ENCODE measurements around the gene A2M. TPM values are rescaled to one million over a fixed set of nuclear protein-coding genes. Genes with fewer than 3 reads are reported as not detected.

Gene A2M
- total RNA-seq, 1 experiment from 2014 or later, result 1.2 TPM

DNA sequence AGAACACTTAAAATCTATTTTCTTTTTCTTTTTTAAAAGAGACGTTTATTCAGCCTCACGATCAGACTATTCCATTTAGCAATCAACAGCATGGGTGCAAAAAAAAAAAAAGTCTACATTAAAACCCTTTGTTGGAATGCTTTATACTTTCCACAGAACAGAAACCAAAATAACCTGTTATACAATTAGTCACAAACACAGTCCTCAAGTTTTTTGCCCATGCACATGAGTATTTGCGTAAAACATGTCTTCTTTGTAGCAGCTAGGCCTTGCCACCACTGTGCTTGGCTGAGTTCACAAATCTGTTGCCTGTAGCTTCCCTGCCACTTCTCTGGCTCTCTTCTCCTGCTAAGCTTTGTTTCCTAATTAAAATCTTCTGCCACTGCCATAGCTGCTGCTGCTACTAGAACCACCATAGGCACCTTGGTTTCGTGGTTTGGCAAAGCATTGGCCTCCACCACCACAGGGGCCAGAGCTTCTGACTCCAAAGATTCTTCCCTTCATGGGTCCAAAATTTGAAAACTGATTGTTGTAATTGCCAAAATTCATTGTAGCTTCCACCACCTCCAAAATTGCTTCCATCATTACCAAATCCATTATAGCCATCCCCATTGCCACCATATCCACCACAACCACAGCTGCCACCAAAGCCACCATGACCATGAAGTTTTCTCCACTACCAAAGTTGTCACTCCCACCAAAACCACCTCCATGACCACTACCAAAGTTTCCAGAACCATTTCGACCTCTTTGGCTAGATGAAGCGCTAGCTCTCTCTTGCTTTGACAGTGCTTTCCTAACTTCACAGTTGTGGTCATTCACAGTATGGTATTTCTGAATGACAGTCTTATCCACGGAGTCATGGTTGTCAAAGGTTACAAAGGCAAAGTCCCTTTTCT lies 88.3 kb downstream of the A2M start:
- no peaks in the 10 kb centered on the region for H3K27me3 ChIP-seq (ENCODE audit: insufficient read depth, low read length)
- no peak overlapping the region for H3K18ac ChIP-seq (ENCODE audit: insufficient read length, low read depth, low read length)
- no peak overlapping the region for H3K4ac ChIP-seq (ENCODE audit: low read depth, low read length)
- Mint-ChIP-seq H3K27me3 (ENCODE audit: low read depth) (no peaks in the 10 kb centered on the region), H3K27ac (peak overlapping the region in 1 of 3 experiments; percentile 27; a peak in 2 of 7 replicates), H3K4me3 (no peak overlapping the region), H3K9me3 (no peaks in the 10 kb centered on the region; a peak in 1 of 5 replicates), H3K4me1 (peaks cover 5 to 9% of the 10 kb centered on the region in 2 experiments), H3K36me3 (ENCODE audit: insufficient read depth in 1 of 3, low read depth in 3 of 3) (peaks cover 0 to 4% (median 0%) of the 10 kb centered on the region in 3 experiments; a peak in 2 of 7 replicates)
- H3T11ph ChIP-seq (ENCODE audit: low read length), result no peak overlapping the region
- no peak overlapping the region for H3K56ac ChIP-seq (ENCODE audit: insufficient read length, low read depth, low read length)
- H4K8ac ChIP-seq (replicated peaks; ENCODE audit: insufficient read length, low read depth, low read length), result no peak overlapping the region
- H2BK20ac ChIP-seq (ENCODE audit: low read depth, low read length, poor library complexity, severe bottlenecking), result no peak overlapping the region
- no peak overlapping the region for H3K23ac ChIP-seq (ENCODE audit: insufficient read length, low read depth, low read length)
- TF ChIP-seq, protein P1, sequence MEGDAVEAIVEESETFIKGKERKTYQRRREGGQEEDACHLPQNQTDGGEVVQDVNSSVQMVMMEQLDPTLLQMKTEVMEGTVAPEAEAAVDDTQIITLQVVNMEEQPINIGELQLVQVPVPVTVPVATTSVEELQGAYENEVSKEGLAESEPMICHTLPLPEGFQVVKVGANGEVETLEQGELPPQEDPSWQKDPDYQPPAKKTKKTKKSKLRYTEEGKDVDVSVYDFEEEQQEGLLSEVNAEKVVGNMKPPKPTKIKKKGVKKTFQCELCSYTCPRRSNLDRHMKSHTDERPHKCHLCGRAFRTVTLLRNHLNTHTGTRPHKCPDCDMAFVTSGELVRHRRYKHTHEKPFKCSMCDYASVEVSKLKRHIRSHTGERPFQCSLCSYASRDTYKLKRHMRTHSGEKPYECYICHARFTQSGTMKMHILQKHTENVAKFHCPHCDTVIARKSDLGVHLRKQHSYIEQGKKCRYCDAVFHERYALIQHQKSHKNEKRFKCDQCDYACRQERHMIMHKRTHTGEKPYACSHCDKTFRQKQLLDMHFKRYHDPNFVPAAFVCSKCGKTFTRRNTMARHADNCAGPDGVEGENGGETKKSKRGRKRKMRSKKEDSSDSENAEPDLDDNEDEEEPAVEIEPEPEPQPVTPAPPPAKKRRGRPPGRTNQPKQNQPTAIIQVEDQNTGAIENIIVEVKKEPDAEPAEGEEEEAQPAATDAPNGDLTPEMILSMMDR (conservative IDR thresholded peaks at IDR 0.05), result no peak
- H3K9ac ChIP-seq (ENCODE audit: extremely low read depth, insufficient read length, low read length), result no peak overlapping the region
- WGBS (ENCODE audit: extremely low coverage, insufficient read length, low lambda C conversion rate), result no CpG with 5 or more reads among the region's 7 CpGs
- no peak overlapping the region for H3K14ac ChIP-seq (ENCODE audit: insufficient read depth, low read length)
- no peak overlapping the region for H2BK15ac ChIP-seq (ENCODE audit: low read depth, low read length)
- no peaks in the 10 kb centered on the region for H3K79me1 ChIP-seq (ENCODE audit: insufficient read depth, low read depth, low read length, poor library complexity, severe bottlenecking)
- DNase-seq, result no peak
- no peak overlapping the region for H2BK5ac ChIP-seq (ENCODE audit: insufficient read length, low read length)
- no peaks in the 10 kb centered on the region for H3K9me3 ChIP-seq (ENCODE audit: control insufficient read depth, low read depth, low read length)
- H3K4me2 ChIP-seq (ENCODE audit: insufficient read depth, insufficient read length, low read length), result no peak overlapping the region
- H3K79me2 ChIP-seq (ENCODE audit: insufficient read depth, low read length), result no peaks in the 10 kb centered on the region
- no peak overlapping the region for H4K5ac ChIP-seq (ENCODE audit: insufficient read length, low read depth, low read length)
- H2BK120ac ChIP-seq (ENCODE audit: low read depth, low read length, poor library complexity, severe bottlenecking), result no peak overlapping the region
- H2AFZ ChIP-seq (ENCODE audit: low read length), result no peak overlapping the region
- no peak overlapping the region for H2AK5ac ChIP-seq (ENCODE audit: insufficient read length, low read length)
- no peak overlapping the region for H2BK12ac ChIP-seq (ENCODE audit: insufficient read length, low read depth, low read length)
- H3K27ac ChIP-seq (ENCODE audit: insufficient read length, low read depth, low read length), result no peak overlapping the region
- no peak overlapping the region for H4K91ac ChIP-seq (ENCODE audit: insufficient read length, low read depth, low read length)
- no peaks in the 10 kb centered on the region for H3K4me1 ChIP-seq (ENCODE audit: insufficient read depth, low read length)
- no peaks in the 10 kb centered on the region for H3K23me2 ChIP-seq (ENCODE audit: insufficient read length, low read depth, low read length, poor library complexity, severe bottlenecking)
- no peaks in the 10 kb centered on the region for H4K20me1 ChIP-seq (ENCODE audit: control insufficient read depth, insufficient read depth, insufficient read length)

Data from H9 (cell line).